GM18868 (cell line): Measurements from ENCODE around the gene P2RX5.
"Not testable (repeated sequence)": the region's sequence is repeated elsewhere in the genome, so short reads cannot be mapped to it uniquely, and the experiment has no call there.

Experiments used
- ATAC-seq: cut with Tn5 transposase; IDR thresholded peaks from one replicate; pipeline ENCODE4 v1.9.1; 2021; ENCODE audit warnings: mild to moderate bottlenecking, moderate library complexity; ENCODE audit not compliant: unreplicated experiment

P2RX5 gene

DNA sequence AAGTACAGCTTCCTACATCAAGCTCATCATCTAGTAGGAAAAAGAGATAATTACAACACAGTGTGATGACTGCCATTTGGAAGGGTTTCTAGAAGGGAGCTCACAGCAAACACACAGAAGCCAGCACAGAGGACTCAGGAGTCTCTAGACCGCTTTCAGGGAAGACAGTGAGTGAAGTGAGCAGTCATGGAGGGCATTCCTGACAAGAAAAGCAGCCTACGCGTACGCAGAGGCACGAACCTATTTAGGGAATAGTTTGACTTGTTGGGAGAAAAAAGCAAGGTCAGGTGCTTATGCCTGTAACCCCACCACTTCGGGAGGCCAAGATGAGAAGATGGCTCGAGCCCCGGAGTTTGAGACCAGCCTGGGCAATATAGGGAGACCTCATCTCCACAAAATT is 19.3 kb upstream of the P2RX5 start:
- ATAC-seq: no peak

DNA sequence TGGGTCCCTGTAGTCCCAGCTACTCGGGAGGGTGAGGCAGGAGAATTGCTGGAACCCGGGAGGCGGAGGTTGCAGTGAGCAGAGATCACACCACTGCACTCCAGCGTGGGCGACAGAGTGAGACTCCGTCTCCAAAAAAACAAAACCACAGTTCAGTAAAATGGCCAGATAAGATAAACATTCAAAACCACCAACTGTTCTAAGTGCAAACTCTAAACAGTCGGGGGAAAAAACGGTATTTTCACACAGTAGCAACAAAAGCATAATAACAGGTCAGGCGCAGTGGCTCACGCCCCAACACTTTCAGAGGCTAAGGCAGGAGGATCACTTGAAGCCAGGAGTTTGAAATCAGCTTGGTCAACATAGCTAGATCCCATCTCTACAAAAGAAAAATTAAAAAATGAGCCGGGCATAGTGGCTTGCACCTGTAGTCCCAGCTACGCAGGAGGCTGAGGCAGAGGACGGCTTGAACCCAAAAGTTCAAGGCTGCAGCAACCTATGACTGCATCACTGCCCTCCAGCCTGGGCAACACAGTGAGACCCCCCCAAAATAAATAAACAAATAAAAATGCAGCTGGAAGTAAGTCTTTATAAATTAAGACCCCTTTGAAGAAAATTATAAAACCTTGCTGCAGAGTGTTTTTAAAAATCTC is 17.0 kb upstream of the P2RX5 start:
- no peak for ATAC-seq

DNA sequence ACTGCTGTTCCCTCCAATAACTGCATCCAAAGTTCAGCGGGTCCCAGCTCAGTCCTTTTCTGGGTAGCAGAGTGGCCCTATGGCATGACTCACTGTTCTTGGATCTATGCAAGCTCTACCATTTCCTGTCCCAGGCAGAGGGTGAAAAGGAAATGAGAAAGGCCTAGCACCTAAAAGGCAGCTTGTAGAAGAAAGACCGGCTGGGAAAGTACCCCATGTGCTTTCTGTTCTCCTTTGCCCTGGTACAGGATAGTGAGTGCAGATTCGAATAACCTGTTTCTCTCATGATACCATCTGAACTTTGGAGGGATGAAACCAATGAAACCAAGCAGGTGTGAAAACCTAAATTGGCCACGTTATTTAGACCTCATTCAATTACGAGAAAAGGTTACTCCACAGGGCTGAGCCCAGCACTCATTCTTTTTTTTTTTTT is 15.0 kb upstream of the P2RX5 start:
- ATAC-seq: peak; percentile 92

DNA sequence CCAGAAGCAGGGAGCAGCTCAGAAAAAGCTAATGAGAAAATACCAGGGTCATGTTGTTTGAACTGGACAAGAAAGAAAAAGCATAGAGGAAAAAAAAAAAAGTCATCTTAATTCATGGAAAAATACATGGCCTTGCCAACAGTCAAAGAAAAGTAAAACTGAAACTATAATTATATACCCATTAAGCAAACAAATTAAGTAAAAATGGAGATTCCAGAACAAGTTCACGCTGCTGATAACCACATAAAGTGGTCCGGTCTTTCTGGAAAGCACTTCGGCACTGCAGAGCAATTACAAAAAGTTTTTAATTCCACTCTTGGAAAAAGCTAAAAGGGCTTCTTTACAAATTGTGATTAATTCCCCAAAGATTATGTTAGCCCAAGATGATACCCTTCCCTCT is 12.4 kb upstream of the P2RX5 start:
- no peak for ATAC-seq

DNA sequence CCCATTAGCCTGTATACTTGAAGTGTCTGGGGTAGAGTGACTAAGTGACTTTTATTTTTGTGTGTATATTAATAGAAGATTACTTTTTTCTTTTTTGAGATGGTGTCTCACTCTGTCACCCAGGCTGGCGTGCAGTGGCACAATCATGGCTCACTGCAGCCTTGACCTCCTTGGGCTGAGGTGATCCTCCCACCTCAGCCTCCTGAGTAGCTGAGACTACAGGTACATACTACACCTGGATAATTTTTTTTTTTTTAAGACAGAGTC is 9.7 kb upstream of the P2RX5 start:
- ATAC-seq: not testable (repeated sequence)

DNA sequence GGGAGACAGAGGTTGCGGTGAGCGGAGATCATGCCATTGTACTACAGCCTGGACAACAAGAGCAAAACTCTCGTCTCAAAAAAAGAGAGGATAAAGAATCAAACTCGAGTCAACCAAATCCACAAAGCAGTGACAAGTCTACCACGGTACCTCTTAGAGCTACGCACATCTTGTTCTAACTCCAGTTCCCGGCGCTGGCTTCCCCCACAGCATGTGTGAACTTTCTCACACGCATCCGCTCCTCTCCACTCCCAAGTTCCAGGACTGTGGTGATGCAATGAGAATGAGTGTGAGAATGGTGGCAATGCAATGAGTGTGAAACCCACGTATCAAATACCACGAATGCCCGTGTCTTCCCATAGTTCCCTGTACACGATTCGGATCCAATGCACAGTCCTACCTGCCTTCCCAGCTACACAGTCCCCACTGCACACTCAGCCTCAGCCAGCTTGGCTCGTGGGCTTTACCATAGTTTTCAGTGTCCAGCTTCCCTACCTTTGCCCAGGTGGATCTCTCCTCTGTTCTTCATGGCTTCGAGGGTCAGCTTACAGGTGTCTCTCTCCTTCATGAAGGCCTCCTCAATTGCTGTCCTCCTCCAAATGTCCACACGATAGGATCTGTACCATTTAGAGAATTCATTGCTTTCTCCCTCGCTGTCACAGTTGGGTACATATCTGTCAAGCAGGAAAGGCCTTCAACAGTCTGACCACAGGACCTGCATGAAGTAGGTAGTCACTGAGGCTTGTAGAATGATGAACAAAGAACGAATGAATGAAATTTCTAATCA is 9.2 kb upstream of the P2RX5 start:
- no peak for ATAC-seq

DNA sequence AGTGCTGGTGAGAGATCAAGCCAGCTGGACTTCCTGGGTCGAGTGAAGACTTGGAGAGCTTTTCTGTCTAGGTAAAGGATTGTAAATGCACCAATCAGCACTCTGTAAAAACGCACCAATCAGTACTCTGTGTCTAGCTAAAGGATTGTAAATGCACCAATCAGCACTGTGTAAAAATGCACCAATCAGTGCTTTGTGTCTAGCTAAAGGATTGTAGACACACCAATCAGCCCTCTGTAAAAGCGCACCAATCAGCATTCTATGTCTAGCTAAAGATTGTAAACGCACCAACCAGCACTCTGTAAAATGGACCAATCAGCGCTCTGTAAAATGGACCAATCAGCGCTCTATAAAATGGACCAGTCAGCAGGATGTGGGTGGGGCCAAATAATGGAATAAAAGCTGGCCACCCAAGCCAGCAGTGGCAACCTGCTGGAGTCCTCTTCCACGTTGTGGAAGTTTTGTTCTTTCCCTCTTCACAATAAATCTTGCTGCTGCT is 6.1 kb upstream of the P2RX5 start:
- not testable (repeated sequence) for ATAC-seq

DNA sequence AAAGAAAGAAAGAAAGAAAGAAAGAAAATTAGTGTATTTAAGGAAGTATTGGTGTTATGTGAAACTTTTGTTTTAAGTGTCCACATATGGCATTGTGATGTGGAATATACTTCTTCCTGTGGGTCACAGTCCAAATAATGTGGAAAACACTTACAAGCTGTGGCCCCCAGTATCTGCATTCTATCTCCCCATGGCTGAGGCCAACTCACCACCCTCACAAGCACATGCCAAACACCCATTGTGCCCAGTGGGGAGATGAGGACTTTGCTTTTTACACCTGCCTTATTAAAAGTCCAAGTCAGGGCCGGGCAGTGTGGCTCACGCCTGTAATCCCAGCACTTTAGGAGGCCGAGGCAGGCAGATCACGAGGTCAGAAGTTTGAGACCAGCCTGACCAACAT is 4.0 kb upstream of the P2RX5 start:
- no peak for ATAC-seq

DNA sequence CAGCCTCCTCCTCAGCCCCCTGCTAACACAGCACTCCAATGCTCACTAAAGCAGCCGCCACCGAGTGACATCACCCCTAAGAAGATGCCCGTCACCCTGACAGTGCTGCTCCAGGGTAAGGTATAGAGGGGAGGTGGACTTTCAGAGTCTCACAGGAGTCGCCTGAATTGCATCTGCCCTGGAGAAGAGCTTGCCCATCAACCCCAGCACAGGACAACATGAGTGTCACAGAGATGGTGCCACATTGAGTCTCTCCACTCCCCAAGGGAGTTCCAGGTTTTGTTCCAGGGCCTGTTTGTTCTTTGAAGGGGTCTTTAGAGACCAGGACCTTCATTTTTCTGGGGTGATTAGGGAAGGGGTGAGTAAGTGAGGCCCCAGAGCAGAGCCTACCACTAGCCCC is 2.2 kb upstream of the P2RX5 start:
- ATAC-seq: no peak

DNA sequence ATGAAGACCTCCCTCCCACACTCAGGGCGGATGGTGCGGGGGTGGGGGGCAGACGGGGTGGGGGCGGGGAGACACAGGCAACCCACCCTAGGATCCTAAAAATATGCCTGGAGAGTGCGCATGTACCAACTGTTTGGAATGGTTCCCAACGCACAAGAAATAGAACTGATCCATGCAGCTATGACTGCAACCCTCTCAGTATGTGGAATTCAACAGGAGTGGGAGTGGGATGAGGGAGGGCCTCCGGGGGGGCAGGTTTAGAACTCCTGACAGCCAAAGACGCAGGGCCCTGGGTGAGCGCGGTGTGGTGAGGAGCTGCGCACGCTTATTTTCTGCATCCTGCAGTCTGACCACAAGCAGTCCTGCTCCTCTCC is 1.1 kb upstream of the P2RX5 start:
- no peak for ATAC-seq

DNA sequence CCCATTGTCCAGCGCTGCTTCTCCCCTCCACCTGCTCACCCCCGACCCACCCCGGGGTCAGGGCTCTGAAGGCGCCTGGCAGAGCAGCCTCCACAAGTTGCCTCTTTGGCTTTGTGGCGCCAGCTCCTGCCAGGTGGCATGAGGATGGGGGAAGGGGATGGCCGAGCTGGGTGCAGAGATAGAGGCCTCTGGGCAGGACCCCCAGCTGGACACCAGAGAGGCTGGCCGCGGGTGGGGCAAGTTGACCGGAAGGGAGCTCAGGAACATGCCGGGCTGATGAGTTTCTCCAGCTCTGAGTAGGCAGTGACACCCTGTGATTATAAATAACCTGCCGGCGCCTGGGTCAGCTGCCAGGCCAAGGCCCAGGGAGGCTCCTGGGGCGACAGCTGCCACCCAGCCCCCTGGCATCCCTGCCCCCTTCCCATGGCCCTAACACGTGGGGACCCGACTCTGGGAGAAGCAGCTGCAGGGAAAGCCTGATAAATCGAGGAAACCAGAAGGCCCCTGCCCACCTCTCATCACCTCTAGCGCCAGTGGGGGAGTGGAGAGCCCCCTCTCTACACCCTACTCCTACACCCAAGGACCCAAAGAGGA is 729 bp downstream of the P2RX5 start:
- no peak for ATAC-seq

DNA sequence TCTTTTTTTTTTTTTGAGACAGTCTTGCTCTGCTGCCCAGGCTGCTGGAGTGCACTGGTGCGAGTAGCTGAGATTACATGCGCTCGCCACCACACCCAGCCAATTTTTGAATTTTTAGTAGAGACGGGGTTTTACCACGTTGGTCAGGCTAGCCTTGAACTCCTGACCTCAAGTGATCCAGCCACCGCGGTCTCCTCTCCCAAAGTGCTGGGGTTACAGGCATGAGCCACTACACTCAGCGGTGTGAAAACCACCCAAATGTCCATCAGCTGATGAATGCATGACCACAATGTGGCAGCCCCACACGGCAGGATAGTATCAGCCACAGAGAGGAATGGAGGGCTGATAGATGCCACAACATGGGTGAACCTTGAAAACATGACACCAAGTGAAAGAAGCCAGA is 2.1 kb downstream of the P2RX5 start:
- peak; percentile 61 for ATAC-seq

DNA sequence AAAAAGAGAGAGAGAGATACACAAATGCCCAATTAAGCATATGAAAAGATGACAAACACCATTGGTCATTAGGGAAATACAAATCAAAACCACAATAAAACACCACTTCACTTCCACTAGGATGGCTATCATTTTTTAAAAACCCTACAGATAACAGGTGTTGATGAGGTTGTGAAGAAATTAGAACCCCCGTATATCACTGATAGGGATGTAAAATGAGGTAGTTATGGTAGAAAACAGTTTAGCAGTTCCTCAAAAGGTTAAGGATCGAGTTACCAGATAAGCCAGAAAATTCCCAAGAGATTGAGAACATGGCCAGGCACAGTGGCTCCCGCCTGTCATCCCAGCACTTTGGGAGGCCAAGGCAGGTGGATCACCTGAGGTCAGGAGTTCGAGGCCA is 2.8 kb downstream of the P2RX5 start:
- ATAC-seq: no peak

DNA sequence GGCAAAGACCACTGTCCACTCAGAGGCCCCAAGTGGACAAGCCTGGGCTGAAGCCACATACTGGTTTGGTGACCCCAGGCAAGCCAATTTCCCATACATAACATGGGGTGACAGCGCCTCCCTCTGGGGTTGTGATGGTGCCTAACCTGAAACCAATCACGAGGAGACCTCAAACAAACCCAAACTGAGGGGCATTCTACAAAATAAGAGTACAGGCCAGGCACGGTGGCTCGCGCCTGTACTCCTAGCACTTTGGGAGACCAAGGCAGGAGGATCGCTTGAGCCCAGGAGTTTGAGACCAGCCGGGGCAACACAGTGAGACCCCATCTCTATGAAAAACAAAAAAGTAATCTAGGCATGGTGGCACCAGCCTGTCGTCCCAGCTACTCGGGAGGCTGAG is 3.6 kb downstream of the P2RX5 start:
- ATAC-seq: no peak

DNA sequence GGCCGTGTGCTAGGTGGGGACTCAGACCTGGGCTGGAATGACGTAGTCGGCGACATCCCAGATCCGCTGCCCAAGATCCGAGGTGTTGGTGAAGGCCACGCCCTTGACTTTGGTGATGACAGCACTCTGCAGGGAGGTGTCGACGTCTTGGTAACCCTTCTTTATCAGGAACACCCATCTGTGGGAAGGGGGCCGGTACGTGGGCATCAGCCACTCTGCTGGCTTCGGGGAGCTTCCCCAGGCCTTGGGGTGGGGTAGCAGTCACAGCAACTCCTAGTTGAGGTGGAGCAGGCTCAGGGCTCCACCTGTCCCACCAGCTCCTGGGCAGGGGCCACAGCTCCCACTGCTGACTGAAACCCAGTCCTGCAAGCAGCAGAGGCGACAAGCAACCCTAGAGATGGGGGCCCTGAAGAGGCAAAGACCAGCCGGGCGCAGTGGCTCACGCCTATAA is 4.3 kb downstream of the P2RX5 start:
- no peak for ATAC-seq

DNA sequence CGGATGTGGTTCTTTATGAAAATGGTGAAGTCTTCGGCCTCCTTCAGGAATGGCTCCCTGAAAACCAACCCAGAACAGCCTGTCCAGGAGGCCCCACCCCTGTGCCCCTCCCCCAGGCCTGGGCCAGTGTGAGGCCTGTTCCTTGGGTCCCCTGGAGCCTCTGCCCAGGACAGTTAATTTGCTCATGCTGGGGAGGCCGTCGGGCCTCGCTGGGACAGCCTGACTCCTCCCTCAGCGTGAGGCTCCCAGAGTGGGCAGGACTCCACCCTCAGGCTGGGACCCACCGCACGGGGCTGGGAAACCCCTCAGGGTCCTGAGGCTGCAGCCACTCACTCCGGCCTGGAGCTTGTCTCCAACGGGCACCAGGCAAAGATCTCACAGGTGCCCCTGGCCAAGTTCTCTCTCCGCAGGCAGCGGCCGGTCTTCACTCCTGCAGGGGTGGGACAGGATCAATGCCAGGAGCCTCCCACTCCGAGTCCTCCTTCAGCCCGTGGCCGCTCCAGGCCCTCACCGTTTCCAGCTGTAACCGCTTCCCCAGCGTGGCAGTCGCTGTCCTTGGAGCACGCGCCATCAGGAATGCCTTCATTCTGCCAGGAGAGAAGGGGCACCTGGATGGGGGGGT is 5.8 kb downstream of the P2RX5 start:
- ATAC-seq: no peak

DNA sequence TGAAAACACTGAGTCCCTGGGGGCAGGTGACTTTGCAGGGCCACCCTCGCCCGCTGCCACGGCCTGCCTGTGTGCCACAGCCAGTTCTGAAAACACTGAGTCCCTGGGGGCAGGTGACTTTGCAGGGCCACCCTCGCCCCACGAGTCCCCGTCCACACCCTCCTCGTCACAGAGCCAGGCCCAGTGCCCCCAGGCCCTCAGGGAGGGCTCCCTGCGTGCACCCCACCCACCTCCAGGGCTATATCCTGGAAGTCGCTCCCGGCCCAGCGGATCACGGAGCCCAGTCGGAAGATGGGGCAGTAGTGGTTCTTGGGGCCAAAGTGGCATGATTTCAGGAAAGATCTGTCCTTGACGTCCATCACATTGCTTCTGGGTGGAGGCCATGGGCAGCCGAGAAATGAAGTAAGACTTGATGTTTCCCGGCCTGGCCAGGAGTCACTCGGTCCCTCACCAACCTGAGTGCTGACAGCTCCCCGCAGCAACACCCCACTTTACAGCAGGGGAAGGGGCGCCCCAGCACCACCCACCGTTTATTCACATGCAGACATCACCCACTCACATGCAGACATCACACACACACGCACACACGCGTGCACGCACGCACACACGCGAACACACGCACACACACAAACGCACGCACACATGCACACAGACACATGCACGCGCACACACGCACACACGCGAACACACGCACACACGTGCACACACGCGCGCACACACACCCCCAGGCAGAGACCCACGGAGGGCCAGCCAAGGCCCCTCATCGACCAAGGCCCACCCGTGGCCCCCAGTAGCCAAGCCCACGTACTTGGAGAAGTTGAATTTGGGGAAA is 6.5 kb downstream of the P2RX5 start:
- ATAC-seq: no peak

DNA sequence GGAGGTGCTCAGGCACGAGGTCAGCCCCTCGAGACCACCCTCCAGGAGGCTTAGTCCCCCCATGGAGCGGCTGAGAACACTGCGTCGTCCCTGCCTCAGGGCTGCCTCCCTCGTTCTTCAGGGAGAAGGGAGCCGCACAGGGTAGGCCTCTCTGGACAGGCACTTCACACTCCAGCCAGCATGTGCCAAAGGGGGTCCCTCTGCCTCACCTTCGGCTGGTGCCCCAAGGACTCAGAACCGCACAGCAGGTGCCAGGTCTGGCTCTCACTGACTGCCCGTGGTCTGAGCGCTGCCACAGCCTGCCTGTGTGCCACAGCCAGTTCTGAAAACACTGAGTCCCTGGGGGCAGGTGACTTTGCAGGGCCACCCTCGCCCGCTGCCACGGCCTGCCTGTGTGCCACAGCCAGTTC is 7.1 kb downstream of the P2RX5 start:
- no peak for ATAC-seq

DNA sequence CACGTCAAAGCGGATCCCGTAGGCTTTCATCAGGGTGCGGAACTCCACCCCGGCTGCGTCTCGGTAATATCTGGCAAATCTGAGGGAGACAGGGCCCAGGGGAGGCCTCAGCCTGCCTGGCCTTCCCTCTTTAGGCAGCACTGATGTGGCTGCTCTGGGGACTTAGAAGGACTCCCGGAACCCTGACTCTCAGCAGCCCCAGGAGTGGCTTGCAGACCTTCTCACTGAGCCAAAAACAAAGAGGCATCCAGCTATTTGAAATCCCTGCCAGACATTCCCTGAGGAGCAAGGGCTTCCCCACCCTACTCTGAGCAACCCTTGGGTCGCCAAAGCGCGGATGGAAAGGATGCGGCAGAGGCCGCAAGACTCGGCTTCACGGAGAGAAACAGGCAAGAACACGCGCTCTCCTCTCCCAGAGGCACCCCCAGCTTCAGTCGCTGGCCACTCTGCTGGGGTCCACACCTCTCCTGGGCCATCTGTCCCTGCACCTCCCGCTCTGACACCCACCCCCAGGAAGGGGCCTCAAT is 7.9 kb downstream of the P2RX5 start:
- no peak for ATAC-seq

DNA sequence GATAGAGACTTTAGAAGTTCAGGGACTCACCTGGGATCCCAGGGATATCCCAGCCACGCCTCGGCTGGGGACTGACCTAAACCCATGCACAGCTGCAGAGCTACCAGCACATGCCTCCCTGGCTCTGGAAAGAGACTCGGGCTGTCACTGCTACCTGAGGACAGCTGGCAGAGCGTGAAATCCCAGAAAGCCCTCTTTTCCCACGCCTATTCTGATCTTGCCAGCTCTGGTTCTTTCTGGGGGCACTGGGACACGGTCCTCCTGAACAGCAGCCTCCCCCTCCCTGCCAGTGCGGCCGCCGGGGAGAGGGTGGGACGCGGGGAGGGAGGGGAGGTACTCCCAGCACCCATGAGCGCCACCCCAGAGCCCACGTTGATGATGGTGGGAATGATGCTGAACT is 10.8 kb downstream of the P2RX5 start:
- no peak for ATAC-seq

DNA sequence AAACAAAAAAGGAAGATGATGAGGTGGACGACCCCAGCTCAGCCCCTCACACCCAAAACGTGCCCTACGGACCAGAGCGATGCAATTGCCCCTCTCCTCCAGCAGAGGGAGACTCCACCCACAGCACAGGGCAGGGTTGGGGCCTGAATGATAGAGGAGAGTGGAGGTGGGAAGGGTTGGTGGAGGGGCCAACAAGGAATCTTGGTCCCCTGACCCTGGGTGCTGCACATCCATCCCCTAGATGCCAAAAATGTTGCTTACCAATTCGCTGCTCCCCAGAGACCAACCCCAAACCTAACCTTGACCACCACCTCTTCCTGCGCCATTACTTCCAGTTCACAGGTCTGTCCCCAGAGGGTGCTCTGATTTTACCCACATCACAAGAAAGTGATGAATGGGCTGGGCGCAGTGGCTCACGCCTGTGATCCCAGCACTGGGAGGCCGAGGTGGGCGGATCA is 12.9 kb downstream of the P2RX5 start:
- no peak for ATAC-seq
